GM18520 (cell line): ENCODE results near the gene GRIP2.
"Not testable (repeated sequence)": the region's sequence is repeated elsewhere in the genome, so short reads cannot be mapped to it uniquely, and the experiment has no call there.

Source experiments
- ATAC-seq: cut with Tn5 transposase; IDR thresholded peaks from one replicate; pipeline ENCODE4 v1.9.1; 2021; ENCODE audit not compliant: unreplicated experiment

The GRIP2 gene

GRCh38 chr3:14522768-14523167 lies 17.4 kb downstream of the GRIP2 start:
- ATAC-seq, result no peak

GRCh38 chr3:14522129-14522691 lies 17.9 kb downstream of the GRIP2 start:
- ATAC-seq, result no peak

- no peak for ATAC-seq
Observed at GRCh38 chr3:14521611-14522010, 18.5 kb downstream of the GRIP2 start.

- no peak for ATAC-seq
Observed at GRCh38 chr3:14520967-14521366, 19.2 kb downstream of the GRIP2 start.

- no peak for ATAC-seq
Observed at GRCh38 chr3:14520149-14520548, 20.0 kb downstream of the GRIP2 start.

- ATAC-seq, result no peak
Observed at GRCh38 chr3:14519406-14519805, 20.7 kb downstream of the GRIP2 start.

- ATAC-seq, result no peak
Observed at GRCh38 chr3:14518893-14519292, 21.2 kb downstream of the GRIP2 start.

GRCh38 chr3:14518432-14518802 lies 21.7 kb downstream of the GRIP2 start:
- ATAC-seq, result no peak

- ATAC-seq, result no peak
Observed at GRCh38 chr3:14517601-14518431, 22.3 kb downstream of the GRIP2 start.

GRCh38 chr3:14516738-14517345 lies 23.3 kb downstream of the GRIP2 start:
- ATAC-seq, result no peak

- not testable (repeated sequence) for ATAC-seq
Observed at GRCh38 chr3:14515526-14515925, 24.6 kb downstream of the GRIP2 start.

- no peak for ATAC-seq
Observed at GRCh38 chr3:14514323-14514720, 25.8 kb downstream of the GRIP2 start.

GRCh38 chr3:14513566-14514322 lies 26.4 kb downstream of the GRIP2 start:
- no peak for ATAC-seq

GRCh38 chr3:14512942-14513327 lies 27.2 kb downstream of the GRIP2 start:
- ATAC-seq, result no peak

GRCh38 chr3:14512281-14512941 lies 27.7 kb downstream of the GRIP2 start:
- ATAC-seq, result no peak

GRCh38 chr3:14511623-14512280 lies 28.4 kb downstream of the GRIP2 start:
- no peak for ATAC-seq

- no peak for ATAC-seq
Observed at GRCh38 chr3:14510838-14511622, 29.1 kb downstream of the GRIP2 start.

GRCh38 chr3:14509796-14510100 lies 30.4 kb downstream of the GRIP2 start:
- ATAC-seq, result no peak

- no peak for ATAC-seq
Observed at GRCh38 chr3:14508966-14509795, 31.0 kb downstream of the GRIP2 start.
